CD4-positive, alpha-beta T cell (primary cell): ENCODE data around the gene GALNT18. TPM values are rescaled to one million over a fixed set of nuclear protein-coding genes. Genes with fewer than 3 reads are reported as not detected.

Source experiments
- ATAC-seq: fragments of 200-7000 bp; cut with Tn5 transposase; one replicate; pipeline ENCODE4 v1.10.0; 2022; ENCODE audit warnings: mild to moderate bottlenecking; ENCODE audit not compliant: poor library complexity
- CTCF ChIA-PET: fragments of 350-600 bp; sonication (Branson Sonifier 250); formaldehyde crosslinking; loops from one replicate; lab custom pipeline; 2021; ENCODE audit warnings: antibody characterized with exemption, inconsistent platforms; lab: Charles Lee
- POLR2A ChIA-PET: fragments of 350-600 bp; sonication (Branson Sonifier 250); formaldehyde crosslinking; loops from one replicate; lab custom pipeline; 2021; ENCODE audit warnings: antibody characterized with exemption, inconsistent platforms; lab: Charles Lee
- DNase-seq, 14 experiments: peaks; one replicate each; pipeline ENCODE4 v3.0.0-alpha.2; 2013 to 2020; ENCODE audit warnings: mixed read lengths in 2 of 14
- H3K27ac ChIP-seq, 2 donors: one replicate each; pipeline versions ENCODE4 v1.5.1 to v1.7.0; 2013; ENCODE audit warnings: low read length in 2 of 2, low read depth in 1 of 2, mild to moderate bottlenecking in 1 of 2
- H3K27me3 ChIP-seq, 2 experiments: 1 replicate in 1 of 2; 2 replicates in 1 of 2; pipeline versions ENCODE4 v1.6.1 to v1.7.0; 2013; ENCODE audit warnings: low read length in 2 of 2, control low read depth in 1 of 2, mild to moderate bottlenecking in 1 of 2, moderate library complexity in 1 of 2; ENCODE audit not compliant: insufficient read depth in 2 of 2, control insufficient read depth in 1 of 2
- H3K36me3 ChIP-seq: one replicate; pipeline ENCODE4 v1.6.1; 2013; ENCODE audit warnings: low read length, control low read depth; ENCODE audit not compliant: insufficient read depth
- H3K4me1 ChIP-seq: one replicate; pipeline ENCODE4 v1.6.1; 2013; ENCODE audit warnings: low read length, control low read depth; ENCODE audit not compliant: insufficient read depth
- H3K4me3 ChIP-seq: one replicate; pipeline ENCODE4 v1.5.1; 2013; ENCODE audit warnings: mild to moderate bottlenecking, low read length, moderate library complexity
- H3K9me3 ChIP-seq, 2 experiments: 1 replicate in 1 of 2; 2 replicates in 1 of 2; pipeline versions ENCODE4 v1.6.1 to v1.7.0; 2013; ENCODE audit warnings: low read length in 2 of 2, mild to moderate bottlenecking in 2 of 2, control low read depth in 1 of 2, moderate library complexity in 1 of 2; ENCODE audit not compliant: control insufficient read depth in 1 of 2, insufficient read depth in 1 of 2
- H3K27ac Mint-ChIP-seq: one replicate; pipeline ENCODE4 v1.8.0; 2020; ENCODE audit warnings: mixed read lengths
- H3K27me3 Mint-ChIP-seq: one replicate; pipeline ENCODE4 v1.8.0; 2021; ENCODE audit warnings: mixed read lengths
- H3K36me3 Mint-ChIP-seq: one replicate; pipeline ENCODE4 v1.8.0; 2021; ENCODE audit warnings: low read depth, mixed read lengths
- H3K4me1 Mint-ChIP-seq: one replicate; pipeline ENCODE4 v1.8.0; 2021; ENCODE audit warnings: low read depth, mixed read lengths
- H3K4me3 Mint-ChIP-seq: one replicate; pipeline ENCODE4 v1.8.0; 2020; ENCODE audit warnings: mild to moderate bottlenecking, mixed read lengths
- H3K9me3 Mint-ChIP-seq: one replicate; pipeline ENCODE4 v1.8.0; 2020; ENCODE audit warnings: mixed read lengths
- CTCF ChIP-seq: fragments of 200-600 bp; IDR thresholded peaks from one replicate; pipeline ENCODE4 v1.8.0; 2022; ENCODE audit warnings: antibody characterized with exemption, mild to moderate bottlenecking
- intact Hi-C, 2 experiments: fragments of 100-400 bp; cut with DNase I in 1 of 2; cut with micrococcal nuclease in 1 of 2; formaldehyde crosslinking; loops; one replicate each; pipeline versions ENCODE4 v1.15.1 to v1.9.0; 2023 to 2025; cut with DNase I, micrococcal nuclease
- total RNA-seq, 174 experiments: library from RNA in 2 of 174; stranded (reverse) in 2 of 174; gene quantifications; one replicate each; pipeline ENCODE4 v1.2.3 and lab custom pipeline; 2021 to 2026

The GALNT18 gene
- total RNA-seq, 2 experiments from 2014 or later: 0.08 TPM; not detected in 1

GRCh38 chr11:11400635-11401232 is 221.1 kb downstream of the GALNT18 start:
- ATAC-seq (no peak), DNase-seq (no peak)
- ChIA-PET POLR2A (no interaction called here), CTCF (no interaction called here)
- intact Hi-C loops: no loop called here
- Histone ChIP-seq H3K4me3 (no peak overlapping the region), H3K4me1 (no peaks in the 10 kb centered on the region), H3K36me3 (no peaks in the 10 kb centered on the region), H3K9me3 (no peaks in the 10 kb centered on the region), H3K27me3 (no peaks in the 10 kb centered on the region), H3K27ac (no peak overlapping the region)
- no peak for TF ChIP-seq CTCF
- Mint-ChIP-seq H3K36me3 (no peaks in the 10 kb centered on the region), H3K27me3 (peaks cover 22% of the 10 kb centered on the region), H3K4me1 (no peaks in the 10 kb centered on the region), H3K27ac (no peak overlapping the region), H3K9me3 (no peaks in the 10 kb centered on the region), H3K4me3 (no peak overlapping the region)

- ChIA-PET POLR2A (no interaction called here), CTCF (no interaction called here)
- Histone ChIP-seq H3K4me1 (no peaks in the 10 kb centered on the region), H3K27ac (no peak overlapping the region), H3K4me3 (no peak overlapping the region), H3K9me3 (no peaks in the 10 kb centered on the region), H3K27me3 (peaks cover 0 to 3% of the 10 kb centered on the region in 2 experiments), H3K36me3 (no peaks in the 10 kb centered on the region)
- Mint-ChIP-seq H3K36me3 (no peaks in the 10 kb centered on the region), H3K4me3 (no peak overlapping the region), H3K9me3 (no peaks in the 10 kb centered on the region), H3K27me3 (peaks cover 19% of the 10 kb centered on the region), H3K4me1 (no peaks in the 10 kb centered on the region), H3K27ac (no peak overlapping the region)
- ATAC-seq: no peak
- intact Hi-C loops: no loop called here
- TF ChIP-seq CTCF: no peak
- DNase-seq: no peak
These were observed 221.7 kb downstream of the GALNT18 start for GRCh38 chr11:11400121-11400520.

GRCh38 chr11:11397781-11398180 is 224.0 kb downstream of the GALNT18 start:
- Histone ChIP-seq H3K9me3 (no peaks in the 10 kb centered on the region), H3K27me3 (peaks cover 0 to 6% of the 10 kb centered on the region in 2 experiments), H3K36me3 (no peaks in the 10 kb centered on the region), H3K4me1 (no peaks in the 10 kb centered on the region), H3K27ac (no peak overlapping the region), H3K4me3 (no peak overlapping the region)
- no peaks in the 10 kb centered on the region for H3K4me1 Mint-ChIP-seq
- no peaks in the 10 kb centered on the region for H3K9me3 Mint-ChIP-seq
- H3K27me3 Mint-ChIP-seq: peaks cover 4% of the 10 kb centered on the region
- ChIA-PET POLR2A (no interaction called here), CTCF (no interaction called here)
- ATAC-seq (no peak), DNase-seq (no peak)
- H3K36me3 Mint-ChIP-seq: no peaks in the 10 kb centered on the region
- H3K4me3 Mint-ChIP-seq: no peak overlapping the region
- intact Hi-C loops: no loop called here
- no peak for TF ChIP-seq CTCF
- H3K27ac Mint-ChIP-seq: no peak overlapping the region
